ENCODE measurements around the gene CREM.
"Not testable (repeated sequence)": the region's sequence is repeated elsewhere in the genome, so short reads cannot be mapped to it uniquely, and the experiment has no call there.

Gene CREM

DNA sequence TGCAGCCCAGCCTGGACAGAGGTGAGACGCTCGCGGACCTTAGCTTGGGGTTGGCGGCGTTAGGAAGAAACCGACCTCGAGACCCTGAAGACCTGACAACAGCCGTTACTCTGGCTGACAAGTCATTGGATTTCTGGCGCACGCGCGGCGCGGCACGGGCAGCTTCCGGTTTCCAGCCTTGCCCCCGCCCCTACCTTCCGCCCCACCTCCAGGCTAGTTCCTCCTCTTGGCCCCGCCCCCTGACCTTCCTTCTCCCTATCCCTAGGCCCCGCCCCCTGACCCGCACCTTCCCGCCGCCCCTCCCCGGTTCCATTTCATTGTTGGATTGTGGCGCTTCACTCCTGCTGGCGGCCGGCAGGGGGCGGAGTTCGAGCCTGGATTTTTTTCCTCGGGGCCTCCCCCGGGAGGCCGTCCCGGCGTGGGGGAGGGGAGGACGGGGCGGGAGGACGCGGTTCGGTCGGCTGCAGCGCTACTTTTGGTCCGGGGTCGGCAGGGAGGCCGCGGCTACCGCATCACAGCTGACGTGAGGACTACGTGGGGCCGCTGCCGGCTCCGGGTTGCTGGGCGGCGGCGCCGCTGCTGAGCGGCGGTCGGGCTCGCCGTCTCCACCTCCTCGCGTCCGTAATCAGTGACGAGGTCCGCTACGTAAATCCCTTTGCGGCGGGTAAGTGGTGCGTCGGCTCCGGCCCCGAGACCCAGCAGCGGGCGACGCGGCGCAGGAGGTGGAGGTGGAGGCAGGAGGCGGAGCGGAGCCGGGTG is at the start of gene CREM:
Gene CREM, plus strand, starts transcription at position 317 of the 759 bp plus-strand sequence. CDS start 10,990 bp downstream, outside the sequence.
- DNase-seq (ENCODE audit: low spot score): peak; percentile 98

DNA sequence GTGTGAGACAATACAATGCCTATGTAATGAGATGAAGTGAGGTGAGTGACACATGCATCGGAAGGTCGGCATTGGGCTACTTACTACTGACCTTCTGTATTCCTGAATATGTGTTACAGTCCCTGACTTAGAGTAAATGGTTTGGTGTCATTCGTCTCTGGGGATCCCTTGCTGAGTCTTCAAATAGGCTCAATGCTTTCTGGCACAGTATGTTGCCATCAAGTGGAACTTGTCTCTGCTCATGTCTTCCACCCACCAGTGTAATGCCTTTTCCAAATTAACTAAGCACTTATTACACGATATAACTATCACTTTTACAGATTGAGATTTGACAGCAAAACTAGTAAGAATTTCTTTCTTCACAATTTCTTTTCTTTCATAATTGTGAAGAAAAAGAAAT is 47.4 kb upstream of the CREM start:
- no peak for DNase-seq (ENCODE audit: low spot score)

DNA sequence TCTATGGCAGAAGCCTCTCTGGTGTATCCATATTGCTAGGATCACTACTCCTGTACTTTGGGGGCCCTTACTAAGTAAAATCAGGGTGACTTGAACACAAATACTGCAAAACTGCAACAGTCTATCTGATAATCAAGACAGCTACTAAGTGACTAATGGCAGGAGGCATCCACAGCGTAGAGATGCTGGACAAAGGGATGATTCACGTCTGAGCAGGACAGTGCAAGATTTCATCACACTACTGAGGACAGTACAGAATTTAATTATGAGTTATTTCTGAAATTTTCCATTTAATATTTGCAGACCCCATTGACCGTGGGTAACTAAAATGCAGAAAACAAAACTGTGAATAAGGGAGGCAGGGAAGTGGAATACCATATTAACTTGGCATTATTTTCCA is 46.9 kb upstream of the CREM start:
- peak; percentile 74 for DNase-seq (ENCODE audit: low spot score)

DNA sequence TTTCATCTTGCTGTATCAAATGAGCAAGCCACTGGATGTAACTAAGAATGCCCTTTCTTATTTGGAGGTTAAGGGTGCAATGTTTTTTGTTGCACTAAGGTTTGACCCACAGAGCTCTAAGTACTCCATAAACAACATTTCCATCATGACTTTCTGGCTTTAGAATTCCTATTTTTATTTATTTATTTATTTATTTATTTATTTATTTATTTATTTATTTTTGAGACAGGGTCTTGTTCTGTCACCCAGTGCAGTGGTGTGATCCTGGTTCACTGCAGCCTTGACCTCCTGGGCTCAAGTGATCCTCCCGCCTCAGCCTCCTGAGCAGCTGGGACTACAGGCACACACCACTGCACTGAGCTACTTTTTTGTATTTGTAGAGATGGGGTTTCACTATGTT is 46.4 kb upstream of the CREM start:
- not testable (repeated sequence) for DNase-seq (ENCODE audit: low spot score)

DNA sequence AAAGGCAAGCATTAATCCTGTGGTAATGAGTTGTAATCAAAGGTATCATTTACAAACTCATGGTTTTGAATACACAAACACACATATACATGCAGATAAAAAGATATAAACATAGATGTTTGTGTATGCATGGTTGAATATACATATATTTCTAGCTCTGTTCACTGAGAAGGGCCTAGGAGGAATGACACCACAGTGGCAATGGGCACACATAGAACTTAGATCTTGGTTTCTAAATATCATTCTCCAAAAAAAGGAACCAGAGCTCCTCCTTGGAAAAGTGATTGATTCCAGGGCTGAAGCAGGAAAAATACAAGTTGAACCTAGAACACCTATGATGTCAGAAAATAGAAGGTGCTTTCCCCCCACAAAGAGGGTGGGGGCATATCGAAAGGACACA is 43.4 kb upstream of the CREM start:
- no peak for DNase-seq (ENCODE audit: low spot score)

DNA sequence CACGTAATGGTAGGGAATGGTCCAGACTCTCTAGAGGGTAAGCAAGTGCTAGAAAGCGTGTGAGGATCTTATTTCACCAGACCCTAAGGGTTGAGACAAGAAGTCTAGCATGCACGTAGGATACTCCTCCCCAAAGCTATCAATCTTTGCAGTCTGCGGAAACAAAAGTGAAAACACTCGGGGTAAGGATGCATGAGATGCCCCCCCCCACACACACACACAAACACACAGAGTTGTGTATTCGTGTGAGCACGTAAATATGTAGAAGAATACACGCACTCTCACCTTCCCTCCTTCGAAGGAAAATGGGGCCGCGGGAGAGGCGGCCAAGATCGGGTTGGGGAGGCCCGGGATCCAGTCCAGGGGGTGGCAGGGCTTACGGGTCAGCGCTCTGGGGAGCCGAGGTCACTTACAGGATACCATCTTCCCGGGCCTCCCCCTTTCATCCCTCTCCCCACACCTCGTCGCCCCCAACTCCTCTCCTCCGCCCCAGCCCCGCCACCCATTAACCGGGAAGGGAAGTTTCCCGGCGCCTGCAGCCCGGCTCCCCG is 37.0 kb upstream of the CREM start:
- peak; percentile 25 for DNase-seq (ENCODE audit: low spot score)

DNA sequence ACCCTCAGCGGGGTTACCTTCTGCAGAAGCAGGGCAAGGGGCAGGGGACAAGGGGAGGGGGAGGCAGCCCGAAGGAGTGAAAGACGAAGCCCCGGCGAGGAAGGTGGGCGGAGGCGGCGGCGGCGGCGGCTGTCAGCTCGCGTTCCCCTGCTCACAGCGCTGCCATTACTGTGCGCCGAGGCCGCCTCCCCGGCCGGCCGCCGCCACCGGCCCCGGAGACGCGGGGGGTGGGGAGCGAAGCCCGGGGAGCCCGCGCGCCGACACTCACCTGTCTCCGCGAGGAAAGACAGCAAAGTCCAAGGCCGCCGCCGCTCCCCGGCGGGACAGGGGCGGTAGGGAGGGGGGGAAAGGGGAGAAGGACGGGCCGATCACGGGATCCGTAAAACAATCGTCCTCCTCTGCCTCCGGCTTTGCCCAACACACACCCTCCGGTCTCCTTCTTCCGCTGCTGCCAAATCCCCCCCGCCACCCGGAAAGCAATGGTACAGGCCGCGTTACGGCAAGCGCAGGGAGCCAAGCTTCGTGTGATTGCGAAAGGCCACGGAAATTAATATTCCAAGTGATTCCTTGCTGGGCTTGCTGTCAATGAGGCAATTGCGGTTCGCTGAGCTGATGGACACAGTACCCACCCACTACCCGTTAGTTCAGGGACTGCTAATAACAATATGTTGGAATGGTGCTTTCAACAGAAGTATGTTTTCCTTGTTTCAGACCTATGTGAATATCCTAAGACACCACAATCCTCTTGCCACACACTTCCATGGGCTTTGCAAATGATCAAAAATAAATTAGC is 36.3 kb upstream of the CREM start, which contains the start of gene CUL2:
Gene CUL2, minus strand, starts transcription at position 180 of the 793 bp plus-strand sequence. CDS start 19,024 bp downstream, outside the sequence.
- peak; percentile 92 for DNase-seq (ENCODE audit: low spot score)

DNA sequence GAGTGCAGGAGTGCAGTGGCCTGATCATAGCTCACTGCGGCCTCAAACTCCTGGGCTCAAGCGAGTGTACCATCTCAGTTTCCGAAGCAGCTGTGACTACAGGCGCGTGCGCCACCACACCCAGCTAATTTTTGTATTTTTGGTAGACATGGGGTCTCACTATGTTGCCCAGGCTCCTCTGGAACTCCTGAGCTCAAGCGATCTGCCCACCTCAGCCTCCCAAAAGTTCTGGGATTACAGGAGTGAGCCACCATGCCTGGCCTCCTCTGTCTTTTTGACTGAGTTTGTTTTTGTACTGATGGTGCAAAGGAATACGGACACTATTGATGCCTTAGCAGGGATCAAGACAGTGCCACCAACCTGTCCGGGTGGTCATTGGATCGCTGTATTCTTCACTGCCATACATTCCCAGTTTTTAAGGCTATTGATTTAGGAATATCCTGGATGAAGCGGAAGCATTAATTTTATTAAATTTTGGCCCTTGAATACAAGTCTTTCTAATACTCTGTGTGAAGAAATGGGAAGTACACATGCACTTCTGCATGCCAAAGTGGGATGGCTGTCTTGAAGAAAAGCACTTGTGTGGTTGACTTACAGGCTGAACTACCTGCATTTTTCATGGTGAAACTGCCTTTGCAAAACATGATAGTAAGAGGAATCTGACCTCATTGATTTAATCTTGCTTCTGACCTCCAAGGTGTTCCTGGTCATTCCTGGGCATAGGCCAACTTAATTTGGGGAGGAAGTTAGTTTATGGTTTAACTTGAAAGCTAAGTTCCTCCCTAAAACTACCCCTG is 34.5 kb upstream of the CREM start:
- DNase-seq (ENCODE audit: low spot score): no peak

DNA sequence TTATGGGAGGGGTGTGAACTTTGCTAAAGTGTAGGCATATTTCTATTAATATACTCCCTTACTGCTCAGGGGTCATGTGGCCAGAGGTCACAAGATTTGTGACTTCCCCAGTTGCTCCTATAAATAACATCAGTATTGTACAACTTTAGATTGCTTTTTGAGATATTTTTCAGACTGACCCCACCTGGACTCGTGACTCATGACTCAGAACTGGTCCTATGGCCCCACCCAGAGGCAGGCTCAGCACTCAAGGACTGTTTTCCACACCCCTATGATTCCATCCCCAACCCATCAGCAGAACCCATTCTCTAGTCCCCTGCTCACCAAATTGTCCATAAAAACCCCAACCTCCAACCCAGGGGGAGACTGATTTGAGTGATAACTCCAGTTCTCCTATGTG is 33.8 kb upstream of the CREM start:
- DNase-seq (ENCODE audit: low spot score): no peak

DNA sequence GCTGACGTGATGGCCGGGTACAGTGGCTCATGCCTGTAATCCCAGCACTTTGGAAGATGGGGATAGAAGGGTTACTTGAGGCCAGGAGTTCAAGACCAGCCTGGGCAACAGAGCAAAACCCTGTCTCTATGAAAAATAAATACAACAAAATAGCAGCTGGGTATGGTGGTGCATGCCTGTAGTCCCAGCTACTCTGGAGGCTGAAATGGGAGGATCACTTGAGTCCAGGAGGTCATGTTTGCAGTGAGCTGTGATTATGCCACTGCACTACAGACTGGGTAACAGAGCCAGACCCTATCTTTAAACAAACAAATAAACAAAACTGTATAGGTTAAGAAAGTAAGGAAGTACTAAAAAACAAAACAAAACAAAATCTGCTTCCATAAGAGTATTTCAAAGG is 30.3 kb upstream of the CREM start:
- no peak for DNase-seq (ENCODE audit: low spot score)

DNA sequence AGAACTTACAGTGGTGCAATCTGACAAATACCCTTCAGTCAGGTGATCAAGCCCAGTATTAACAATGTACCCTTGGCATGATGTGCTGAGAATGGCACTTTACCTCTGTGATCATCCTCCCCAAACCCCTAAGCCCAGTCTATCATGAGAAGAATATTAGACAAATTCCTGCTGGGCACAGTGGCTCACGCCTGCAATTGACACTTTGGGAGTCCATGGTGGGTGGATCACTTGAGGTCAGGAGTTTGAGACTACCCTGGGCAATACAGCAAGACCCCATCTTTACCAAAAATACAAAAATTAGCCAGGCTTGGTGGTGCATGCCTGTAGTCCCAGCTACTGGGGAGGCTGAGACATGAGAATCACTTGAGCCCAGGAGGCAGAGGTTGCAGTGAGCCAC is 29.1 kb upstream of the CREM start:
- DNase-seq (ENCODE audit: low spot score): no peak

DNA sequence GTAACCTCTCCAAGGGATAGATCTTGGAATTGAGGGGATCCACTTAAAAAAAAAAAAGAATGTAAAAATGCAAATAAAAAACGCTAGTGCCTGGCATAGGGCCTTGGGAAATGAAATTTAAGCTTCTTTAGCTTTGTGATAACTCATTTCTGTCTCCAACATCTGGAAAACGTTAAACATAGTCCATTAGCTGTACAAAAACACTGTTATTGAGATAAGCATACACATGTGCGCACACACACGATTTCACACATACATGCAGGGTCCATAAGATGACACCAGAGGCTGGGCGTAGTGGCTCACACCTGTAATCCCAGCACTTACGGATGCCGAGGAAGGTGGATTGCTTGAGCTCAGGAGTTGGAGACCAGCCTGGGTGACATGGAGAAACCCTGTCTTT is 22.8 kb upstream of the CREM start:
- no peak for DNase-seq (ENCODE audit: low spot score)

DNA sequence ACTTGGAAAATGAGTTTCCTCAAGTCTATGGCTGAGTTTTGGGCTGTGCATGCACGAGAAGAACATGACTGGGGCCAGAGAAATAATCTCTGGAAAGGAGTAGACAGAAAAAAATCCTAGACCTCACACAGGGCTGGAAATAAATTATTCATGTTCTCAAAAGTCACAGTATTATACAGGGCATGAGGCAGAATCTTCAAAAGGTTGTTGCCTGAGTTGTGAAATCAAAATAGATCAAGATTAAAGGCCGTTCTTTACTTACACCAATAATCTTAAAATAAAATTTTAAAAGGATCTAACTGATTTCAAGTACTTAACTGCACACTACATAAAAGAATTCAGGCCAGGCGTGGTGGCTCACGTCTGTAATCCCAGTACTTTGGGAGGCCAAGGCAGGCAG is 14.1 kb upstream of the CREM start:
- no peak for DNase-seq (ENCODE audit: low spot score)

DNA sequence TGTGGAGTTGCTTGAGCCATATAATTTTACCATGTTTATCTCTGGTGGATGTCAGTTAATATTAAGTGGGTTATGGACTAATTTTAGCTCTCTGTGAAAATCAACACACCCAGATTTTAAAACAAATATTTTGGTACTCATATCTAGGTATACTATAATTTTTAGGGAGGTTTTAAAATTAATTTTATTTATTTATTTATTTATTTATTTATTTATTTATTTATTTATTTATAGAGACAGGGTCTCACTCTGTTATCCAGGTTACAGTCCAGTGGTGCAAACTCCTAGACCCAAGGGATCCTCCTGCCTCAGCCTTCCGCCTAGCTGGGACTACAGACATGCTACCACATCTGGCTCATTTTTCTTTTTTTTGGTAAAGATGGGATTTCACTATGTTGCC is 7.3 kb upstream of the CREM start:
- no peak for DNase-seq (ENCODE audit: low spot score)

DNA sequence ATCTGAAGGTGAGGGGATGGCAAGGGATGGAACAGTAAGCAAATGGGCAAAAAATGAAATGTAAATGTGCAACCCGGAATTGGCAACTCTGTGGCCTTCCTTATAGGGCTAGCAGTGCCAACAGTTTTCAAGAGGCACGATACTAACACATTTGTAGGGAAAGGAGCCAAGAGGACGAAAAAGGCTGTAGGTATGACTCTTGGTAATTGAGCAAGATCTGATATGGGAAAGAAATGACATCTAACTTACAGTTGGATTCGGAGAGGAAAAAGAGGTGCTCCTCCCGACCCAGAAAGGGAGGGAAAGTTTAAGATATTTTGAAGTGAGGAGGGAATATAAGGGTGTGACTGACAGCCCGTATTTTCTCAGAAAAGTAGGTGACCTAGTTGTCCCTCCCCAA is 2.1 kb upstream of the CREM start:
- no peak for DNase-seq (ENCODE audit: low spot score)

DNA sequence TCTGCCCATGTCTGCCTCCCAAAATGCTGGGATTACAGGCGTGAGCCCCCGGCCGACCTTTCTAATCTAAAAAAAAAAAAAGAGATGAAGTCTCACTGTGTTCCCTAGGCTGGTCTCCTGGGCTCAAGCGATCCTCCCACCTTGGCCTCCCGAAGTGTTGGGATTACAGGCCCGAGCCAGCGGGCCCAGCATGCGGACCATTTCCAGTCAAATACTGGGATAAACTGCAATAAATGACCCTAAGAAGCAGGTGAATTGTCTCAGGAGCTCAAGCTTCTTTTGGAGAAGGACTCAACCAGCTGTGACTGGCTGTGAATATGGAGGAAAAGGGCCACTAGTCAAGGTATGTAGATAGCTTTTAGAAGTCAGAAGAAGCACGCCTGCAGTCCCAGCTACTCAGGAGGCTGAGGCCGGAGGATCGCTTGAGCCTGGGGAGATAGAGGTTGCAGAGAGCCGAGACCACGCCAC is 550 bp upstream of the CREM start:
- DNase-seq (ENCODE audit: low spot score): no peak

DNA sequence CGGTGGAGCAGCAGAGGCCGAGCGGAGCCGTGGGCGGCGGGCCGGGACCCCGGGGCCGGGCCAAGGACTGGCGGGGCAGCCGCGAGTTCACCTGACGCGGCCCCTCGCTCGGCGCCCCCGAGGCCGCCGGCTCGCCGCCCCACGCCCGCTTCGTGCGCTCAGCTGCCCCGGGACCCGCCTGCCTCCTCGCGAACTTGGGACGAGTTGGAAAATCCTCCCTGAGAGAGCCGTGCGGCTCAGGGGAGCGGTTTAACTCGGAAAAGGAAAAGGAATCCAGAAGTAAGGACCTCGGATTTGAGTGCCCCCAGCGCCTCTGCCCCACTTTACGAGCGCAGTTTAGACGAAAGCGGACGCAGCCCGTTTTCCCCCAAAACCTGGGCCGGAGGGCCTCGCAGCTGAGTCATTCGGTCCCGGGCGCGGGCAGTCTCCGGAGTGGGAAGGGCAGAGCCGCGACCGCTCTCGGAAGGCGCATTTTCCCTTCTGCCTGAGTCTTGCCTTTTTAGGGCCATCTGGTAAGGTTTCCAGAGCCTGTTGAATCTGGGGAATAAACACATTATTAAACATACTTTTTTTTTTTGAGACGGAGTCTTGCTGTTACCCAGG is 744 bp downstream of the CREM start:
- DNase-seq (ENCODE audit: low spot score): peak; percentile 64

DNA sequence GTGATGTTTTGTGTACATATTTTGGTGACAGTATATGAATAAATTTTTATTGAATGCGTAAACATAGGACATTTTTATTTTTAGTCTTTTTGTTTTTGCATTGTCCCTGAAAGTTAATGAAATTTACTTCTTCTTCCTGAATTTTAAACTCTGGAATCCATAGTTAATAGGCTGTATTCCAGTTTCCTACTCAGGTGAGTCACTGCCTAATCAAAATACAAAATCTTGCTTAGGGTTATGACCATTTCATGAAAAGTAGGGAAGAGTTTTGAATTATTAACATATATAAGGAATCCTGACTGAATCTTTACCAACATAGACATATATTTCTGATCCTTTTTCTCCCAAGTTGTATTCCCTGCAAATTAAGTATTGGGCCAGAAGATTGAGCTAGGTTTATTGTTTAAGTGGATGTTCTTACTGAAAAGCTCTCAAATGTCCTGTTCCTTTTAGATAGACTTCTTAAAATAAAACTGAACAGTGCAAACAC is 2.6 kb downstream of the CREM start:
- no peak for DNase-seq (ENCODE audit: low spot score)

DNA sequence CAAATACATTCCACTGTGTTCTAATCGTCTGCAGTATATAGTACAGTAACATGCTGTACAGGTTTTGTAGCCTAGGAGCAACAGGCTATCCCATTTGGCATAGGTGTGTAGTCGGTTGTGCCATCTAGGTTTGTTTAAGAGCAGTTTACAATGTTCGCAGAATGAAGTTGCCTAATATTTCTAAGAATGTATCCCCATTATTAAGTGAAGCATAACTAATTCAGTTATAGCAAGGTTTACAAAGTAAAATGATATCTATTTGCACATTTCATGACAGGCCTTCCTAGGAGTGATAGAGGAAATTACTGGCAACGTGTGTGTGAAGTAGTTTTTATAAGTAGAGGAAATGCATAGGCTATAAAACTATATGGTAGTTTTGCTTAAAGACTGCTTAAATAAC is 4.0 kb downstream of the CREM start:
- DNase-seq (ENCODE audit: low spot score): no peak

DNA sequence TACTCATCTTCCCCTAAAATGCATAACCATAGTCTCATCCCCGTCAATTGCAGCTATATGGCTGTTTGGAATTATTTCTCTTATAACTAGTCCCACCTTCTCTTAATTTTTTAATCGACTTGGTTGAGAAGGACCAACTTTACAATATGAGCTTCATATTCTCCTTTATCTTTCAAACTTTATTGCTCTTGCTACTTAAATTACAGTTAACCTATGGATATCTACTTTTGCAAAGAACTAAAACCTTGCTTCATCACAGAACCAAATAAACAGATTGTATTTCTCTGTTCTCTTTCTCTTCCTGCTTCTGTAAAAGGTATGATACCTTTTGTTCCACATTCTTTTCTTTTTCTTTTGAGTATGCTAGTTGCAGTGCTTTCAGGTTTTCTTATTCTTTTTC is 6.1 kb downstream of the CREM start:
- no peak for DNase-seq (ENCODE audit: low spot score)

DNA sequence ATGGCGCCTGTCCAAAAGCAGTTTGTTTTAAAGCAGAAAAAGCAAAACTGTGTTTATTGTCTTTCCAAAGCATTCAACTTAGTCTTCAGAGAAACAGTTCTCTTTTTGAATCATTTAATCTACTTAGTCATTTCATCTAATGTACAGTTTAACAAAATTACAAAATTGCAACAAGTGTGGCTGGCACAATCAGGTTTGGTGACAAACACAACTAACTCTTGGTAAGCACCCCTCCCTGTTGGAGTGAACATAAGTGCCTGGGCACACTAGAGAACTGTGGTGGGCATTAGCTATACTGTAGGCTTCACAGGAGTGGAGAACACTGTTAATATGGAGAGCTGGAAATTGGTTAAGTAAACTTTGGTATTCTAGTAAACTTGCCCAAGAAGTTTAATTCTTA is 6.9 kb downstream of the CREM start:
- DNase-seq (ENCODE audit: low spot score): no peak

DNA sequence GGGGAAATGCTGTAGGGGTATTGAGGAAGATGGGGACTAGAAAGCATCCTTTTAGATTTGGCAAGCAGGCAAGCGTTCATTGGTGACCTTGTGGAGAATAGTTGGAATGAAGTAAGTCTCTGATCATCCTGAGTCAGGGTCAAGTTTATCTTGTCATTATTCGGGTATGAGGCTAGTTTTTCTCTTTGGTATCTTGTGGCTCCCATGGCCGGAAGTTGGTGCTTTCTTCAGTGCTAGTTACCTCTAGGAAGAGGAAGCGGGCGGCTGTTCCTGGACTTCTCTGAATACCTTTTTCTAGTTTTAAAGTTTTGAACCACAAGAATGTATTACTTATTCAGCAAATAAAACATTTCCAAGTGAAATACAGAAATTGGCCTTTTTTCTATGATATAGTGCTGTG is 9.2 kb downstream of the CREM start:
- DNase-seq (ENCODE audit: low spot score): no peak
